Astrocyte of the cerebellum (primary cell): Measurements from ENCODE around the gene TBC1D22A.
A peak's percentile ranks its signal among the peaks of the same experiment; 100 is the strongest.

Source experiments
- DNase-seq: peaks from one replicate; pipeline ENCODE4 v3.0.0-alpha.2; 2011; ENCODE audit warnings: low read depth
- H3K4me3 ChIP-seq: 2 replicates; pipeline ENCODE4 v1.5.1; 2011; ENCODE audit warnings: mild to moderate bottlenecking, low read depth, low read length, moderate library complexity
- CTCF ChIP-seq: IDR thresholded peaks from 2 replicates; pipeline ENCODE4 v1.5.1; 2012; ENCODE audit warnings: low read length, low read depth, moderate library complexity, mild to moderate bottlenecking; ENCODE audit errors: missing control alignments
- in situ Hi-C: cut with HindIII; loops from 2 replicates; pipeline ENCODE4 v1.10.0; 2017; ENCODE audit warnings: low sequenced_read_pairs

Gene TBC1D22A

GRCh38 chr22:47092896-47093311 lies 330.5 kb downstream of the TBC1D22A start:
- no peak for TF ChIP-seq CTCF
- in situ Hi-C loops = no loop called here
- DNase-seq = peak; percentile 28

GRCh38 chr22:47093720-47094119 lies 331.3 kb downstream of the TBC1D22A start:
- DNase-seq = no peak
- no peak overlapping the region for H3K4me3 ChIP-seq
- no peak for TF ChIP-seq CTCF
- in situ Hi-C loops = no loop called here

More at GRCh38 chr22:47092896-47093311, 330.5 kb downstream of the TBC1D22A start:
- H3K4me3 ChIP-seq = no peak overlapping the region

GRCh38 chr22:47094861-47095330 lies 332.4 kb downstream of the TBC1D22A start:
- DNase-seq = no peak
- no peak for TF ChIP-seq CTCF
- in situ Hi-C loops = no loop called here
- H3K4me3 ChIP-seq = no peak overlapping the region

GRCh38 chr22:47095395-47096122 lies 333.1 kb downstream of the TBC1D22A start:
- DNase-seq = no peak
- H3K4me3 ChIP-seq = no peak overlapping the region
- no peak for TF ChIP-seq CTCF
- in situ Hi-C loops = no loop called here

GRCh38 chr22:47098121-47098520 lies 335.7 kb downstream of the TBC1D22A start:
- TF ChIP-seq CTCF = no peak
- no peak overlapping the region for H3K4me3 ChIP-seq
- no peak for DNase-seq
- in situ Hi-C loops = no loop called here

- DNase-seq = no peak
These were observed 336.1 kb downstream of the TBC1D22A start for GRCh38 chr22:47098554-47098953.

More at GRCh38 chr22:47098554-47098953, 336.1 kb downstream of the TBC1D22A start:
- in situ Hi-C loops = no loop called here
- H3K4me3 ChIP-seq = no peak overlapping the region
- TF ChIP-seq CTCF = no peak
